ENCODE measurements around the gene SSC5D. TPM values are rescaled to one million over a fixed set of nuclear protein-coding genes. Genes with fewer than 3 reads are reported as not detected.

SSC5D gene
- total and polyA plus RNA-seq, 2 experiments from 2014 or later = 0.60 to 0.89 TPM

- Histone ChIP-seq H3K27ac (peak overlapping the region; percentile 60), H3K4me1 (ENCODE audit: low read depth) (peaks cover 3% of the 10 kb centered on the region), H3K9me3 (ENCODE audit: low read depth) (no peaks in the 10 kb centered on the region), H3K27me3 (no peaks in the 10 kb centered on the region), H3K36me3 (peaks cover 2% of the 10 kb centered on the region), H3K4me3 (no peak overlapping the region)
- no peak for TF ChIP-seq CTCF (IDR thresholded peaks at IDR 0.05; ENCODE audit: low read depth, low read length)
- DNase-seq (ENCODE audit: low read depth in 1 of 2, low spot score in 1 of 2) = no peak
Measured at GRCh38 chr19:55478364-55478763, 9.9 kb upstream of the SSC5D start.

- Histone ChIP-seq H3K4me3 (no peak overlapping the region), H3K4me1 (ENCODE audit: low read depth) (peaks cover 3% of the 10 kb centered on the region), H3K27ac (peak overlapping the region; percentile 60), H3K27me3 (no peaks in the 10 kb centered on the region), H3K36me3 (peaks cover 2% of the 10 kb centered on the region), H3K9me3 (ENCODE audit: low read depth) (no peaks in the 10 kb centered on the region)
- no peak for DNase-seq (ENCODE audit: low read depth in 1 of 2, low spot score in 1 of 2)
- no peak for TF ChIP-seq CTCF (IDR thresholded peaks at IDR 0.05; ENCODE audit: low read depth, low read length)
Measured at GRCh38 chr19:55479045-55479444, 9.2 kb upstream of the SSC5D start.

DNA sequence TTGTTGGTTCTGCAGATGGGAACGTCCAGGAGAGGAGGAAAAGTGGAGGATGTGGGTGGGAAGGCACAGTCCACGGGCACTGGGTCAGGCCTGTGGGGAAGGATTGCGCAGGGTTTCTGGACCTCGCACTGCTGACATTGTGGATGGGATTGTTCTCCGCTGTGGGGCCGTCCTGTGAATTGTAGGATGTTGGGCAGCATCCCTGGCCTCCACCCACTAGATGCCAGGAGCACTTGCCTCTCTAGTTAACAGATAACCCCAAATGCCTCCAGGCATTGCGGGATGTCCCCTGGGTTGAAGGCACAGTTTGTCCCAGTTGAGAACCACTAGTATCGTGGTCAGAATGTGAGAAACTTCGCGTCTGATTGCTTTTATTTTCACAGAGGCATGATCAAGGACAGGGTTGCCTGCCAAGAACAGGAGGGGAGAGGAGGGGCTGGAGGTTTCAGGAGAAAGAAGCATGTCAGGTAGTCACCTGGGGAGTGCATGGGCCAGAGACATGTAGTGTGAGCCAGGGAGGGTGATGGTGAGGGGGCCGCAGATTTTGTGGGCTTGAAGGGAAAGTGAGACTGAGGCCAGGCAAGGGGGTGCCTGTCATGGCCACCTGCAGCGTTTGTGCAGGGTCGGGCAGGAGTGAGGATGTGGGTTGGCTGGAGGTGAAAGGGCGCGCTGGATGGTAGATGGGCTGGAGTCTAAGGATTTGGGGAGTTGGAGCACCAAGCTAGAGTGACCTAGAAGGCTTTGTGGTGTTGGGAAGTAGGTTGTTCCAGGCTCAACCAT, 8.6 kb upstream of the SSC5D start:
- Histone ChIP-seq H3K27me3 (no peaks in the 10 kb centered on the region), H3K9me3 (ENCODE audit: low read depth) (no peaks in the 10 kb centered on the region), H3K4me3 (no peak overlapping the region), H3K4me1 (ENCODE audit: low read depth) (peaks cover 3% of the 10 kb centered on the region), H3K36me3 (peaks cover 2% of the 10 kb centered on the region), H3K27ac (peak overlapping the region; percentile 60)
- no peak for TF ChIP-seq CTCF (IDR thresholded peaks at IDR 0.05; ENCODE audit: low read depth, low read length)
- no peak for DNase-seq (ENCODE audit: low read depth in 1 of 2, low spot score in 1 of 2)

DNA sequence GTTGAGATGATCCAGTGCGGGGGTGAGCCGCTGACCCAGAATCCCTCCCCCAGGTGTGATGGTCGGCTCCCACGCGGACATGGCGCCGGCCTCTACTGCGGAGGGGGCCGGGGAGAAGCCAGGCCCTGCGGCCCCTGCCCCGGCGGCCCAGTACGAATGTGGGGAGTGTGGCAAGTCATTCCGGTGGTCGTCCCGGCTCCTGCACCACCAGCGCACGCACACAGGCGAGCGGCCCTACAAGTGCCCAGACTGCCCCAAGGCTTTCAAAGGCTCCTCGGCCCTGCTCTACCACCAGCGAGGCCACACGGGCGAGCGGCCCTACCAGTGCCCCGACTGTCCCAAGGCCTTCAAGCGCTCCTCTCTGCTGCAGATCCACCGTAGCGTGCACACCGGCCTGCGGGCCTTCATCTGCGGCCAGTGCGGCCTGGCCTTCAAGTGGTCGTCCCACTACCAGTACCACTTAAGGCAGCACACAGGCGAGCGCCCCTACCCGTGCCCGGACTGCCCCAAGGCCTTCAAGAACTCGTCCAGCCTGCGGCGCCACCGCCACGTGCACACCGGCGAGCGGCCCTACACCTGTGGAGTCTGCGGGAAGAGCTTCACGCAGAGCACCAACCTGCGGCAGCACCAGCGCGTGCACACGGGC, 7.0 kb upstream of the SSC5D start:
- Histone ChIP-seq H3K27me3 (no peaks in the 10 kb centered on the region), H3K4me3 (no peak overlapping the region), H3K27ac (no peak overlapping the region), H3K9me3 (ENCODE audit: low read depth) (no peaks in the 10 kb centered on the region), H3K36me3 (peaks cover 2% of the 10 kb centered on the region), H3K4me1 (ENCODE audit: low read depth) (peaks cover 3% of the 10 kb centered on the region)
- DNase-seq (ENCODE audit: low read depth in 1 of 2, low spot score in 1 of 2) = no peak
- TF ChIP-seq CTCF (IDR thresholded peaks at IDR 0.05; ENCODE audit: low read depth, low read length) = no peak

DNA sequence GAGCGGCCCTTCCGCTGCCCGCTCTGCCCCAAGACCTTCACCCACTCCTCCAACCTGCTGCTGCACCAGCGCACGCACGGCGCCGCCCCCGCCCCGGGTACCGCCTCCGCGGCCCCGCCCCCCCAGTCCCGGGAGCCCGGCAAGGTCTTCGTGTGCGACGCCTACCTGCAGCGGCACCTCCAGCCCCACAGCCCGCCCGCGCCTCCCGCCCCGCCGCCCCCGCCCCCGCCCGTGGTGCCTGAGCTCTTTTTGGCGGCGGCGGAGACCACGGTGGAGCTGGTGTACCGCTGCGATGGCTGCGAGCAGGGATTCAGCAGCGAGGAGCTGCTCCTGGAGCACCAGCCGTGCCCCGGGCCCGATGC, 6.5 kb upstream of the SSC5D start:
- H3K27ac ChIP-seq = no peak overlapping the region
- no peak for DNase-seq (ENCODE audit: low read depth in 1 of 2, low spot score in 1 of 2)

More for the DNA sequence above, 6.5 kb upstream of the SSC5D start:
- peaks cover 2% of the 10 kb centered on the region for H3K36me3 ChIP-seq
- no peak overlapping the region for H3K4me3 ChIP-seq
- TF ChIP-seq CTCF (IDR thresholded peaks at IDR 0.05; ENCODE audit: low read depth, low read length) = no peak
- peaks cover 8% of the 10 kb centered on the region for H3K4me1 ChIP-seq (ENCODE audit: low read depth)
- no peaks in the 10 kb centered on the region for H3K27me3 ChIP-seq
- no peaks in the 10 kb centered on the region for H3K9me3 ChIP-seq (ENCODE audit: low read depth)

All from cardiac muscle cell (in vitro differentiated cells and primary cell).